GM10266 (cell line): ENCODE data around the gene RCSD1.
A peak's percentile ranks its signal among the peaks of the same experiment; 100 is the strongest.

ENCODE experiments used
- DNase-seq: peaks from one replicate; pipeline ENCODE4 v3.0.0; 2012; ENCODE audit errors: extremely low spot score
- CTCF ChIP-seq: IDR thresholded peaks from 2 replicates; pipeline ENCODE4 v1.5.1; 2012; ENCODE audit warnings: mild to moderate bottlenecking, low read depth; ENCODE audit not compliant: control insufficient read depth, insufficient read depth; ENCODE audit errors: missing control alignments

Gene RCSD1

DNA sequence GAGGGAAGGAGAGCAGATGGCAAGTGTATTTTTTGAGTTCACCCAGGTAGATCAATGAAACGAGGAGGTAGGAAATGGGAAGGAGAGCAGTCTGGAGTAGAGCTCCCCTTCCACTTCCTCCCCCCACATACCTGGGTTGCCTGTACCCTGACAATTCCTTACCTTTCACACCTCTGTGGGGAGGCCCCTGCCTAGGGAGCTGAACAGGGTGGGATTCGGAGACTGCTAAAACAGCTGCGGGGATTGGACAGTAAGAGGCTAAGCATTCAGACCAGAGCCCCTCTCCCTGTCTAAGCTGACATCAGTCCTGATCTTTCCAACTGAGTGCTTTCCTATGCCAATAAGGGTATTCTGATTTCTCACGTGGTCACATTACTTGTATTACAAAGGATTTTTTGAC, 14.5 kb downstream of the RCSD1 start:
- DNase-seq, result no peak
- TF ChIP-seq CTCF, result no peak

DNA sequence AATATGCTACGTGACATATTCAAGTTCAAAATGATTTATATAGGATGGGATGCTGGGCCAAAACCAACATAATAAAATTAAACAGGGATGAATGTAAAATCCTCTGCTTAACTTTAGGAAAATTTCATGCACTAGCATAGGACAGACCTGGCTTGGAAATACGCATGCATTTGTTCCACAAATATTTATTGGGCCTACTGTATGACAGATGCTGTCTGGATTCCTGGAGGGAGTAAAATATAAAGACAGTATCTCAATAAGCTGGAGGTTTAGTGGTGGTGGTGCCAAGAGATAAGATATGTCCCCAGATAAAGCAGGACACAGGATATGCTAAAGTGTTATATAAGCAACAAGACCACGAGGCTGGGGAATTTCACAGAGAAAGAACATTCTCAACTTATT, 15.1 kb downstream of the RCSD1 start:
- TF ChIP-seq CTCF, result no peak

GRCh38 chr1:167645625-167646414, 15.8 kb downstream of the RCSD1 start:
- no peak for DNase-seq
- TF ChIP-seq CTCF, result no peak

More for the DNA sequence above, 15.1 kb downstream of the RCSD1 start:
- no peak for DNase-seq

DNA sequence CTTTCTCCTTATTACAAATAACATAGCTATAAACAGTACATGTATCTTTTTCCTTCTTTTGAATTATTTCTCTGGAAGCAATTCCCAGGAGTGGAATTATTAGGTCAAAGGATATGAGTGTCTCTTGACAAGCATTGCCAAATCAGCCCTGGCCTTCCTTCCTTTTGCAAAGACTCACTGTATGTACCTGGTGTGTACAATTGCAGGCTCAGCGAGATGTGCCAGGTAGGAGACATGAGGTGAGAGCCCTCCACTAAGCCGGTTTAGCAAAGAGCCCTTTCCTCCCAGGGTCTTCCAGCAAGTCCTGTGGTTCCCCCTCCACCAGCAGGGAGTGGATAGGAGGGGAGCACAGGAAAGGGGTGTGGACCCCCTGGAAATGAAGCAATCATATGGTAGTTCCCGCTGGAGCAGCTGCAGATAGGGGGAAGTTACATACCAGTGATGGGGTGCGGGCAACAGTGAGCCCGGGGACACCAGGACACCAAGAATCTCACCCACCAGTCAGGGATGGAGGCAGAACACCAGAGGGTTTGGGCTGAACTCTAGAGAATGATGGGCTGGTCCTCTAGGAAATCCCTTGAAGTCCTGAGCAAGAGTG, 18.3 kb downstream of the RCSD1 start:
- no peak for TF ChIP-seq CTCF
- DNase-seq, result no peak

GRCh38 chr1:167648978-167649744, 19.1 kb downstream of the RCSD1 start:
- no peak for TF ChIP-seq CTCF
- DNase-seq, result no peak

GRCh38 chr1:167650269-167651160, 20.5 kb downstream of the RCSD1 start:
- DNase-seq, result peak; percentile 42
- no peak for TF ChIP-seq CTCF
